ENCODE data around the gene CCDC159. TPM values are rescaled to one million over a fixed set of nuclear protein-coding genes. Genes with fewer than 3 reads are reported as not detected.

CCDC159 gene
- total and polyA plus RNA-seq, 2 donors (not counting 1 experiment from before 2014, with no cell fraction given), result 10.1 to 14.4 TPM

GRCh38 chr19:11324079-11324661 lies 22.1 kb upstream of the CCDC159 start:
- TF ChIP-seq EZH2 (IDR thresholded peaks at IDR 0.05; ENCODE audit: low read length, missing control alignments), result no peak
- TF ChIP-seq CTCF (conservative IDR thresholded peaks at IDR 0.05 in 1 of 2, IDR thresholded peaks at IDR 0.05 in 1 of 2; ENCODE audit: low read depth in 1 of 2, low read length in 2 of 2), result no peak
- Histone ChIP-seq H4K20me1 (ENCODE audit: control insufficient read depth, extremely low read depth, insufficient read depth, low read length) (no peaks in the 10 kb centered on the region), H3K4me2 (ENCODE audit: extremely low read depth, insufficient read depth, low read length) (peak overlapping the region; percentile 64), H3K9me3 (ENCODE audit: control insufficient read depth, insufficient read depth, low read depth, low read length) (no peaks in the 10 kb centered on the region), H3K79me2 (ENCODE audit: control insufficient read depth, insufficient read depth, low read length) (no peaks in the 10 kb centered on the region), H3K9ac (ENCODE audit: insufficient read depth, low read length) (peak overlapping the region; percentile 50), H2AFZ (ENCODE audit: low read length) (no peak overlapping the region), H3K36me3 (ENCODE audit: control insufficient read depth, insufficient read depth, low read length) (no peaks in the 10 kb centered on the region), H3K4me1 (ENCODE audit: control insufficient read depth, extremely low read depth, insufficient read depth, low read length) (peaks cover 14% of the 10 kb centered on the region), H3K4me3 (replicated peaks in 1 of 4; ENCODE audit: control extremely low read depth in 1 of 4, insufficient read depth in 1 of 4, low read depth in 3 of 4, low read length in 4 of 4) (peak overlapping the region in 2 of 4 experiments; percentile 20 to 22), H3K27me3 (ENCODE audit: control insufficient read depth, insufficient read depth, low read length) (no peaks in the 10 kb centered on the region), H3K27ac (ENCODE audit: insufficient read depth, low read length) (peak overlapping the region; percentile 70)
- DNase-seq (ENCODE audit: low read depth in 2 of 2), result peak; percentile 90 to 95

GRCh38 chr19:11324748-11325389 lies 21.4 kb upstream of the CCDC159 start:
- no peak overlapping the region for H3K9ac ChIP-seq (ENCODE audit: insufficient read depth, low read length)
- no peak overlapping the region for H3K4me3 ChIP-seq (replicated peaks in 1 of 4; ENCODE audit: control extremely low read depth in 1 of 4, insufficient read depth in 1 of 4, low read depth in 3 of 4, low read length in 4 of 4)
- no peak for DNase-seq (ENCODE audit: low read depth in 2 of 2)
- no peak overlapping the region for H3K4me2 ChIP-seq (ENCODE audit: extremely low read depth, insufficient read depth, low read length)
- no peak overlapping the region for H2AFZ ChIP-seq (ENCODE audit: low read length)
- H3K79me2 ChIP-seq (ENCODE audit: control insufficient read depth, insufficient read depth, low read length), result no peaks in the 10 kb centered on the region
- H3K27me3 ChIP-seq (ENCODE audit: control insufficient read depth, insufficient read depth, low read length), result no peaks in the 10 kb centered on the region
- no peak overlapping the region for H3K27ac ChIP-seq (ENCODE audit: insufficient read depth, low read length)
- TF ChIP-seq EZH2 (IDR thresholded peaks at IDR 0.05; ENCODE audit: low read length, missing control alignments) (no peak), CTCF (conservative IDR thresholded peaks at IDR 0.05 in 1 of 2, IDR thresholded peaks at IDR 0.05 in 1 of 2; ENCODE audit: low read depth in 1 of 2, low read length in 2 of 2) (no peak)
- H3K9me3 ChIP-seq (ENCODE audit: control insufficient read depth, insufficient read depth, low read depth, low read length), result no peaks in the 10 kb centered on the region
- H3K36me3 ChIP-seq (ENCODE audit: control insufficient read depth, insufficient read depth, low read length), result no peaks in the 10 kb centered on the region
- H3K4me1 ChIP-seq (ENCODE audit: control insufficient read depth, extremely low read depth, insufficient read depth, low read length), result peaks cover 14% of the 10 kb centered on the region
- no peaks in the 10 kb centered on the region for H4K20me1 ChIP-seq (ENCODE audit: control insufficient read depth, extremely low read depth, insufficient read depth, low read length)

- no peak for DNase-seq (ENCODE audit: low read depth in 2 of 2)
- H3K4me1 ChIP-seq (ENCODE audit: control insufficient read depth, extremely low read depth, insufficient read depth, low read length), result peaks cover 14% of the 10 kb centered on the region
- no peak overlapping the region for H3K4me2 ChIP-seq (ENCODE audit: extremely low read depth, insufficient read depth, low read length)
- no peaks in the 10 kb centered on the region for H3K36me3 ChIP-seq (ENCODE audit: control insufficient read depth, insufficient read depth, low read length)
- no peaks in the 10 kb centered on the region for H4K20me1 ChIP-seq (ENCODE audit: control insufficient read depth, extremely low read depth, insufficient read depth, low read length)
- TF ChIP-seq CTCF (conservative IDR thresholded peaks at IDR 0.05 in 1 of 2, IDR thresholded peaks at IDR 0.05 in 1 of 2; ENCODE audit: low read depth in 1 of 2, low read length in 2 of 2) (no peak), EZH2 (IDR thresholded peaks at IDR 0.05; ENCODE audit: low read length, missing control alignments) (no peak)
- H3K4me3 ChIP-seq (replicated peaks in 1 of 4; ENCODE audit: control extremely low read depth in 1 of 4, insufficient read depth in 1 of 4, low read depth in 3 of 4, low read length in 4 of 4), result no peak overlapping the region
- H3K27me3 ChIP-seq (ENCODE audit: control insufficient read depth, insufficient read depth, low read length), result no peaks in the 10 kb centered on the region
- H2AFZ ChIP-seq (ENCODE audit: low read length), result no peak overlapping the region
- H3K27ac ChIP-seq (ENCODE audit: insufficient read depth, low read length), result no peak overlapping the region
- H3K9ac ChIP-seq (ENCODE audit: insufficient read depth, low read length), result no peak overlapping the region
- H3K79me2 ChIP-seq (ENCODE audit: control insufficient read depth, insufficient read depth, low read length), result no peaks in the 10 kb centered on the region
- no peaks in the 10 kb centered on the region for H3K9me3 ChIP-seq (ENCODE audit: control insufficient read depth, insufficient read depth, low read depth, low read length)
These were observed 20.8 kb upstream of the CCDC159 start for GRCh38 chr19:11325544-11325943.

All from fibroblast of lung (primary cell).